H1 (cell line): ENCODE measurements around the gene LRRC55. TPM values are rescaled to one million over a fixed set of nuclear protein-coding genes. Genes with fewer than 3 reads are reported as not detected.

Source experiments
- CTCF ChIA-PET: fragments of 300-600 bp; sonication (Branson Sonifier 250); formaldehyde crosslinking; loops from one replicate; lab custom pipeline; 2021; ENCODE audit not compliant: partially characterized antibody; lab: Charles Lee
- POLR2A ChIA-PET: fragments of 300-600 bp; sonication (Branson Sonifier 250); formaldehyde crosslinking; loops from one replicate; lab custom pipeline; 2021; ENCODE audit warnings: inconsistent platforms; ENCODE audit not compliant: partially characterized antibody; lab: Charles Lee
- DNase-seq, 2 experiments: peaks; one replicate each; pipeline versions ENCODE4 v3.0.0 to v3.0.0-alpha.2; 2010 to 2022; ENCODE audit warnings: low spot score in 2 of 2, low read depth in 1 of 2, mixed read lengths in 1 of 2
- FAIRE-seq: peaks from 2 replicates; lab custom pipeline; 2011; peaks lifted over from hg19 to GRCh38; lab: Jason Lieb, UNC
- H2AFZ ChIP-seq: 2 replicates; pipeline ENCODE4 v1.8.1; 2012; ENCODE audit warnings: low read length, inconsistent platforms
- H2AK5ac ChIP-seq: 2 replicates; pipeline ENCODE4 v1.6.1; 2013; ENCODE audit warnings: low read depth, low read length
- H2BK120ac ChIP-seq: replicated peaks from 2 replicates; pipeline ENCODE3; 2013; ENCODE audit warnings: low read depth, low read length, inconsistent platforms
- H2BK12ac ChIP-seq: 2 replicates; pipeline ENCODE4 v1.6.1; 2013; ENCODE audit warnings: low read depth, low read length
- H2BK15ac ChIP-seq: 2 replicates; pipeline ENCODE4 v1.6.1; 2013; ENCODE audit warnings: low read length
- H2BK20ac ChIP-seq: 2 replicates; pipeline ENCODE4 v1.6.1; 2013; ENCODE audit warnings: low read length
- H2BK5ac ChIP-seq: 2 replicates; pipeline ENCODE4 v1.6.1; 2013; ENCODE audit warnings: low read depth, low read length
- H3K14ac ChIP-seq: 2 replicates; pipeline ENCODE4 v1.6.1; 2013; ENCODE audit warnings: inconsistent platforms; ENCODE audit not compliant: insufficient read length
- H3K18ac ChIP-seq: 2 replicates; pipeline ENCODE4 v1.6.1; 2013; ENCODE audit warnings: low read length; ENCODE audit errors: extremely low read depth
- H3K23ac ChIP-seq: 2 replicates; pipeline ENCODE4 v1.6.1; 2013; ENCODE audit warnings: inconsistent platforms; ENCODE audit not compliant: insufficient read length
- H3K23me2 ChIP-seq: 2 replicates; pipeline ENCODE4 v1.6.1; 2013; ENCODE audit warnings: low read depth, low read length
- H3K27ac ChIP-seq: 2 replicates; pipeline ENCODE4 v1.6.1; 2011; ENCODE audit warnings: low read depth, low read length, inconsistent platforms
- H3K27me3 ChIP-seq, 4 experiments: replicated peaks in 1 of 4; 1 replicate in 1 of 4; 2 replicates in 3 of 4; pipeline versions ENCODE4 v1.6.1 to v1.8.1; 2011 to 2013; ENCODE audit warnings: low read length in 3 of 4, mild to moderate bottlenecking in 3 of 4, inconsistent platforms in 2 of 4, mixed read lengths in 2 of 4, moderate library complexity in 1 of 4; ENCODE audit not compliant: control insufficient read depth in 3 of 4, insufficient read depth in 3 of 4; ENCODE audit errors: extremely low read depth in 1 of 4
- H3K36me3 ChIP-seq, 4 experiments: 2 replicates each; pipeline versions ENCODE4 v1.6.1 to v1.8.1; 2011 to 2013; ENCODE audit warnings: mild to moderate bottlenecking in 4 of 4, low read length in 3 of 4, moderate library complexity in 2 of 4, control low read depth in 1 of 4, inconsistent platforms in 1 of 4; ENCODE audit not compliant: insufficient read depth in 4 of 4, control insufficient read depth in 2 of 4
- H3K4ac ChIP-seq: replicated peaks from 2 replicates; pipeline ENCODE3; 2013; ENCODE audit warnings: low read length, low read depth, mixed read lengths, inconsistent platforms; ENCODE audit not compliant: insufficient read length
- H3K4me1 ChIP-seq, 4 experiments: replicated peaks in 1 of 4; 1 replicate in 1 of 4; 2 replicates in 3 of 4; pipeline versions ENCODE4 v1.6.1 to v1.8.1; 2011 to 2013; ENCODE audit warnings: low read length in 3 of 4, inconsistent platforms in 2 of 4, mixed read lengths in 1 of 4; ENCODE audit not compliant: insufficient read depth in 4 of 4, control insufficient read depth in 3 of 4
- H3K4me2 ChIP-seq, 2 experiments: 2 replicates each; pipeline versions ENCODE4 v1.6.1 to v1.8.1; 2011 to 2013; ENCODE audit warnings: low read depth in 2 of 2, low read length in 2 of 2, control low read depth in 1 of 2, inconsistent platforms in 1 of 2, mild to moderate bottlenecking in 1 of 2; ENCODE audit not compliant: insufficient read depth in 1 of 2
- H3K4me3 ChIP-seq, 4 experiments: fragments of 200-600, 300-600 bp in 1 of 4; sonication (generic), shearing (Covaris generic), sonication (Bioruptor Twin) in 1 of 4; 2 replicates each; pipeline versions ENCODE4 v1.5.1 to v1.8.1; 2011 to 2016; ENCODE audit warnings: low read length in 4 of 4, low read depth in 3 of 4, control low read depth in 2 of 4, inconsistent platforms in 2 of 4, mild to moderate bottlenecking in 2 of 4, mixed read lengths in 1 of 4, moderate library complexity in 1 of 4; ENCODE audit not compliant: insufficient read depth in 2 of 4; ENCODE audit errors: extremely low read depth in 1 of 4
- H3K56ac ChIP-seq: replicated peaks from 2 replicates; pipeline ENCODE3; 2013; ENCODE audit warnings: low read depth, mild to moderate bottlenecking, mixed read lengths, low read length, inconsistent platforms; ENCODE audit not compliant: insufficient read length
- H3K79me1 ChIP-seq: 2 replicates; pipeline ENCODE4 v1.6.1; 2013; ENCODE audit warnings: low read depth, low read length, control low read depth
- H3K79me2 ChIP-seq, 2 experiments: 2 replicates each; pipeline versions ENCODE4 v1.6.1 to v1.8.1; 2012 to 2013; ENCODE audit warnings: low read length in 2 of 2, mild to moderate bottlenecking in 2 of 2, inconsistent platforms in 1 of 2; ENCODE audit not compliant: insufficient read depth in 2 of 2, control insufficient read depth in 1 of 2
- H3K9ac ChIP-seq, 4 experiments: replicated peaks in 1 of 4; 1 replicate in 1 of 4; 2 replicates in 3 of 4; pipeline versions ENCODE4 v1.6.1 to v1.8.1; 2011 to 2013; ENCODE audit warnings: low read depth in 3 of 4, low read length in 3 of 4, control low read depth in 2 of 4, mild to moderate bottlenecking in 2 of 4, moderate library complexity in 2 of 4, inconsistent platforms in 1 of 4; ENCODE audit errors: extremely low read depth in 1 of 4
- H3K9me3 ChIP-seq, 2 experiments: 2 replicates each; pipeline versions ENCODE4 v1.6.1 to v1.8.1; 2012 to 2013; ENCODE audit warnings: mild to moderate bottlenecking in 2 of 2, moderate library complexity in 2 of 2, control low read depth in 1 of 2, inconsistent platforms in 1 of 2, low read depth in 1 of 2, low read length in 1 of 2, mixed read lengths in 1 of 2; ENCODE audit not compliant: insufficient read depth in 2 of 2
- H4K20me1 ChIP-seq, 2 experiments: replicated peaks in 1 of 2; 2 replicates each; pipeline versions ENCODE3 to v1.8.1; 2011 to 2013; ENCODE audit warnings: inconsistent platforms in 2 of 2, low read length in 2 of 2, mild to moderate bottlenecking in 1 of 2; ENCODE audit not compliant: insufficient read depth in 2 of 2, control insufficient read depth in 1 of 2
- H4K5ac ChIP-seq: 2 replicates; pipeline ENCODE4 v1.6.1; 2013; ENCODE audit warnings: low read length, low read depth, mixed read lengths, inconsistent platforms; ENCODE audit not compliant: insufficient read length
- H4K8ac ChIP-seq: 2 replicates; pipeline ENCODE4 v1.8.0; 2013; ENCODE audit warnings: mild to moderate bottlenecking, moderate library complexity, low read length, inconsistent platforms; ENCODE audit not compliant: insufficient read depth; ENCODE audit errors: extremely low read depth
- H4K91ac ChIP-seq: replicated peaks from 2 replicates; pipeline ENCODE3; 2013; ENCODE audit warnings: low read length, mixed read lengths, inconsistent platforms; ENCODE audit not compliant: insufficient read length
- ASH2L ChIP-seq: fragments of 200-600, 300-600 bp; sonication (generic); IDR thresholded peaks from one replicate; pipeline ENCODE4 v1.7.1; 2017; ENCODE audit warnings: low read length
- EGR1 ChIP-seq: IDR thresholded peaks from 2 replicates; pipeline ENCODE4 v1.6.1; 2011; ENCODE audit warnings: low read depth, low read length, borderline replicate concordance
- JUND ChIP-seq: IDR thresholded peaks from 2 replicates; pipeline ENCODE4 v1.6.1; 2011; ENCODE audit warnings: mild to moderate bottlenecking, improper control_type of control experiment, low read length
- SIN3A ChIP-seq, 2 experiments: IDR thresholded peaks in 1 of 2; conservative IDR thresholded peaks in 1 of 2; 2 replicates each; pipeline ENCODE4 v1.6.1; 2011 to 2012; ENCODE audit warnings: low read length in 2 of 2, improper control_type of control experiment in 1 of 2, low read depth in 1 of 2, mild to moderate bottlenecking in 1 of 2
- SIRT6 ChIP-seq: IDR thresholded peaks from one replicate; pipeline ENCODE4 v1.7.1; 2012; ENCODE audit warnings: low read length, inconsistent platforms
- TCF12 ChIP-seq: IDR thresholded peaks from 2 replicates; pipeline ENCODE4 v1.6.1; 2011; ENCODE audit warnings: low read depth, mild to moderate bottlenecking, low read length
- polyA plus RNA-seq, 7 experiments: library from polyadenylated mRNA; depleted of rRNA in 3 of 7; stranded (reverse) in 5 of 7; unstranded in 2 of 7; fragments of >200 nt in 5 of 7; fragments of 200-250 nt in 2 of 7; gene quantifications; 1 replicate in 5 of 7; 2 replicates in 1 of 7; 4 replicates in 1 of 7; pipeline versions ENCODE4 v1.2.1 to v1.2.3, GENCODE V29; 2011 to 2013; ENCODE audit warnings: missing spikeins in 2 of 7, mixed read lengths in 2 of 7
- total RNA-seq: library from RNA; stranded (reverse); fragmentation: NEBNext Ultra II Directional; extraction: Animal tissue kit (Norgen Biotek cat#: 25700); gene quantifications from 2 replicates; pipeline ENCODE4 v1.2.1, GENCODE V29; 2021
- TF ChIP-seq, protein P1 (sequence below): IDR thresholded peaks from 2 replicates; pipeline ENCODE4 v1.6.1; 2011; ENCODE audit warnings: low read depth, mild to moderate bottlenecking, low read length; ENCODE audit not compliant: insufficient read depth
- TF ChIP-seq, protein P2 (sequence below): IDR thresholded peaks from 2 replicates; pipeline ENCODE4 v1.6.1; 2011; ENCODE audit warnings: low read length, improper control_type of control experiment

The LRRC55 gene
- total and polyA plus RNA-seq, 2 of the 8 experiments (the other 6 are each of a cell fraction or from before 2014, with no cell fraction given), result 0.62 to 1.1 TPM

DNA sequence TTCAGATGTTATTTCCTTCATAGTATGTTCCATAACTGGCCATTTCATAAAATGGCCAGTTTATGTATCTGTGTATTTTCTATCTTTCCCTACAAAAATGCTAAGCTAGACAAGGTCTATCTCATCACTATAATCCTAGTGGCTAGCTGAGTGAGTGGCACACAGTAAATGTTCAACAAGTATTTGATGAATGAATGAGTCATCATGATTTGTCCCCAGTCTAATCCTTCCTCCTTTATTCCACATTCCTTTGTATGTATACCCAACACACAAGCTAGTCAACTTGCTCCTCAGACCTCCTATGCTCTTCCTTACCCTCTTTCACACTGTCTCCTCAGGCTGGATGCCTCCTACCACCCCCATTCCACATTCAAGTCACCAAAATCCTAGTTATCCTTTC is 42.8 kb downstream of the LRRC55 start:
- no peak overlapping the region for H3K4me3 ChIP-seq
- H3K4me2 ChIP-seq, result no peak overlapping the region
- ChIA-PET POLR2A (no interaction called here), CTCF (interaction anchor here (1.3 kb wide), 1 partner anchor 24 kb away, joined by 4 read pairs; no protein-coding TSS in a partner anchor)
- no peaks in the 10 kb centered on the region for H3K27me3 ChIP-seq
- H3K9ac ChIP-seq, result no peak overlapping the region
- H2BK20ac ChIP-seq, result no peak overlapping the region
- no peaks in the 10 kb centered on the region for H3K79me2 ChIP-seq
- no peak overlapping the region for H3K4ac ChIP-seq
- H3K14ac ChIP-seq, result no peak overlapping the region
- H2BK120ac ChIP-seq, result no peak overlapping the region
- no peaks in the 10 kb centered on the region for H3K79me1 ChIP-seq
- H3K9me3 ChIP-seq, result no peaks in the 10 kb centered on the region
- no peak for TF ChIP-seq JUND
- TF ChIP-seq, protein P1, sequence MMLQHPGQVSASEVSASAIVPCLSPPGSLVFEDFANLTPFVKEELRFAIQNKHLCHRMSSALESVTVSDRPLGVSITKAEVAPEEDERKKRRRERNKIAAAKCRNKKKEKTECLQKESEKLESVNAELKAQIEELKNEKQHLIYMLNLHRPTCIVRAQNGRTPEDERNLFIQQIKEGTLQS, result no peak
- TF ChIP-seq SIRT6, result no peak
- no peak for TF ChIP-seq TCF12
- TF ChIP-seq ASH2L, result no peak
- TF ChIP-seq SIN3A (conservative IDR thresholded peaks at IDR 0.05 in 1 of 2, IDR thresholded peaks at IDR 0.05 in 1 of 2; ENCODE audit: low read depth in 1 of 2, low read length in 2 of 2), result no peak
- no peak for TF ChIP-seq EGR1
- TF ChIP-seq, protein P2, sequence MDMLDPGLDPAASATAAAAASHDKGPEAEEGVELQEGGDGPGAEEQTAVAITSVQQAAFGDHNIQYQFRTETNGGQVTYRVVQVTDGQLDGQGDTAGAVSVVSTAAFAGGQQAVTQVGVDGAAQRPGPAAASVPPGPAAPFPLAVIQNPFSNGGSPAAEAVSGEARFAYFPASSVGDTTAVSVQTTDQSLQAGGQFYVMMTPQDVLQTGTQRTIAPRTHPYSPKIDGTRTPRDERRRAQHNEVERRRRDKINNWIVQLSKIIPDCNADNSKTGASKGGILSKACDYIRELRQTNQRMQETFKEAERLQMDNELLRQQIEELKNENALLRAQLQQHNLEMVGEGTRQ, result no peak
- DNase-seq, result no peak
- no peak overlapping the region for H3K18ac ChIP-seq
- H3K4me1 ChIP-seq, result peaks cover 0 to 3% (median 0%) of the 10 kb centered on the region in 4 experiments; a peak in 2 of 7 replicates
- no peak overlapping the region for H2BK15ac ChIP-seq
- H2BK5ac ChIP-seq, result no peak overlapping the region
- no peaks in the 10 kb centered on the region for H3K23me2 ChIP-seq
- FAIRE-seq, result no peak
- no peak overlapping the region for H4K8ac ChIP-seq
- no peak overlapping the region for H2BK12ac ChIP-seq
- no peaks in the 10 kb centered on the region for H4K20me1 ChIP-seq
- no peaks in the 10 kb centered on the region for H3K36me3 ChIP-seq
- H2AFZ ChIP-seq, result no peak overlapping the region
- no peak overlapping the region for H3K27ac ChIP-seq
- H3K23ac ChIP-seq, result no peak overlapping the region
- H4K5ac ChIP-seq, result no peak overlapping the region
- no peak overlapping the region for H4K91ac ChIP-seq
- no peak overlapping the region for H3K56ac ChIP-seq
- H2AK5ac ChIP-seq, result no peak overlapping the region
